ENCODE data around the gene POTEC. TPM values are rescaled to one million over a fixed set of nuclear protein-coding genes. Genes with fewer than 3 reads are reported as not detected.
"Not testable (repeated sequence)": the region's sequence is repeated elsewhere in the genome, so short reads cannot be mapped to it uniquely, and the experiment has no call there.

The POTEC gene
- total RNA-seq, 2 donors from 2014 or later = not detected

DNA sequence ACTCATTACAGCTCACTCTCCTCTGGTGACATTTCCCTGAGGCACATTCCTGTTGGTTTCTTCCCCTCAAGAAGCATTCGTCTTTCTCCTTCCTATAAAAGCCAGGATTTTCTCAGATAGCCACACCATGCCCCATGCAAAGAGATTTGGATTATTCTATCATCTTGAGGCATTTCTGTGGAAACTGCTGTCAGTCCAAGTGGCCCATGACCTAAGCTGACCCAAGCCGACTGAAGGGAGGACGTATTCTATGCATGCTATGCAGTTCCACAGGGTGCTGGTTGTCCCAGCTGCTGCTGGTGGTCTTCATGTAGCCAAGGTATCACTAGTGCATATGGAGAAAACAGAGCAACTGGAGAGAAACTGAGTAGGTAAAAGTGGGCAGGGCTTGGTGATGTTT, 73.0 kb downstream of the POTEC start:
- H3K9me3 Mint-ChIP-seq; DNase-seq (ENCODE audit: low spot score in 2 of 2); H3K27ac Mint-ChIP-seq; ATAC-seq; H3K36me3 Mint-ChIP-seq: not testable (repeated sequence)

DNA sequence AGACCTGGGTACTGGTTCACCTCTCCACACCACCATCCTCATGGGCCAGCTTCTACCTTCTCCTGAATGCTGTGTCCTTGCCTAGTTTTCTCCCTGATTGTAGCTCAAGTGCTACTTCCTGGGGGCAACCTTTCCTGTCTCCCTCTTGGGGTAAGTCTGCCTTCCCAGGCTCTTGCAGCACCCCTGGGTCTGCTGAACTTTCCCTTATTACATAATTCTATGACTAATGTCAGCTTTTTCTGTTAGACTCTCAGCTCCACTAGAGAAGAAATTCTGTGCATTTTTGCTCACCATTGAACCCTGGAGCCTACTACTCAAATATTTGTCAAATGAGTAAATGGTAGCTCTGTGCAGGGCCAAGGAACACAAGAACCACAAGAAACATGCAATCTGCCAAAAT, 73.4 kb downstream of the POTEC start:
- not testable (repeated sequence) for H3K36me3 Mint-ChIP-seq; H3K27ac Mint-ChIP-seq; DNase-seq (ENCODE audit: low spot score in 2 of 2); ATAC-seq; H3K9me3 Mint-ChIP-seq

DNA sequence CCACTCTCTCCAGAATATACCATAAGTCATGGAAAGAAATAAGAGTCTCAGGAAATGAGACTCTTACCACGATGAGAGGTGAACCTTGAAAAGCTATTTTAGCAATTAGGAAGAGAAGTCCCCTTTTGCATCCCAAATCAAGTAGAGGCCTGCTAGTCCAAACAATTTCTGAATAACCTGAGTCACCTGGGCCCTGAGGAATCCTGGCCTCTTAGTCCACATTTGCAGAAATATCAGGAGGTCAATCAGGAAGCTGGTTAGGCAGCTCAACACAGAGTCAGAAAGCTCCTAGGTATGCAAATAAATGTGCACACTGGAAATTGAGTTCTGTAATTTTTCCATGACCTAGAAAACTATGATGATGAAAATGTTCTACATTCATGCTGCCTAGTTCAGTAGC, 77.4 kb downstream of the POTEC start:
- not testable (repeated sequence) for H3K27ac Mint-ChIP-seq; H3K36me3 Mint-ChIP-seq; DNase-seq (ENCODE audit: low spot score in 2 of 2); ATAC-seq; H3K9me3 Mint-ChIP-seq

Other genes starting within 250 kb of the POTEC start
- not detected for gene ANKRD30B, start 204.6 kb upstream of the POTEC start, total RNA-seq

All from activated naive CD4-positive, alpha-beta T cell treated with anti-CD3 and anti-CD28 coated beads, Interleukin-2, amount 50 U/mL, for 72 hours (primary cell).